ENCODE data around the gene ANKFN1. TPM values are rescaled to one million over a fixed set of nuclear protein-coding genes. Genes with fewer than 3 reads are reported as not detected.

ANKFN1 gene
- total and polyA plus RNA-seq, 10 of the 15 experiments (the other 5 are each of a cell fraction or from before 2014, with no cell fraction given): 0.19 TPM; not detected in 9

GRCh38 chr17:56310782-56311181 lies 157.5 kb downstream of the ANKFN1 start:
- RAD21 ChIA-PET (ENCODE audit: unreplicated experiment): no interaction called here
- WGBS (ENCODE audit: insufficient coverage, insufficient replicate concordance, low lambda C conversion rate, missing lambda C conversion rate): 7% methylated on average over 5 of the region's 5 CpGs
- CTCF ChIA-PET: no interaction called here
- no peak for TF ChIP-seq DPF2 (IDR thresholded peaks at IDR 0.05)
- TF ChIP-seq USF1 (IDR thresholded peaks at IDR 0.05; ENCODE audit: borderline replicate concordance, extremely low read length, insufficient read depth, low read depth, low read length): no peak
- TF ChIP-seq STAT3 (IDR thresholded peaks at IDR 0.05; ENCODE audit: low read depth, low read length): no peak
- TF ChIP-seq SMARCA5 (IDR thresholded peaks at IDR 0.05): no peak
- no peak for TF ChIP-seq NR2C1 (IDR thresholded peaks at IDR 0.05)
- TF ChIP-seq TARDBP (IDR thresholded peaks at IDR 0.05; ENCODE audit: borderline replicate concordance): no peak
- no peak for TF ChIP-seq KDM1A (IDR thresholded peaks at IDR 0.05; ENCODE audit: borderline replicate concordance)
- no peak for TF ChIP-seq E2F8 (IDR thresholded peaks at IDR 0.05; ENCODE audit: low read depth, partially characterized antibody)
- TF ChIP-seq CUX1 (IDR thresholded peaks at IDR 0.05; ENCODE audit: insufficient replicate concordance, low read depth, low read length): no peak
- no peak for TF ChIP-seq ASH2L (IDR thresholded peaks at IDR 0.05; ENCODE audit: borderline replicate concordance, low read depth)
- no peak for TF ChIP-seq BCL3 (IDR thresholded peaks at IDR 0.05; ENCODE audit: borderline replicate concordance, insufficient read depth, low read depth, low read length, poor library complexity, severe bottlenecking)
- H3K4me3 ChIP-seq: no peak overlapping the region
- no peak for ATAC-seq
- no peak for DNase-seq (ENCODE audit: low read depth, low spot score)
- POLR2A ChIA-PET: no interaction called here
- intact Hi-C loops (cut with micrococcal nuclease; ENCODE audit: unreplicated experiment) (loop anchor here (10.0 kb wide), 1 partner anchor 186 kb away; no protein-coding TSS in a partner anchor), in situ Hi-C loops (cut with MboI) (no loop called here)
- no peaks in the 10 kb centered on the region for H3K9me3 ChIP-seq (replicated peaks; ENCODE audit: control insufficient read depth, insufficient read depth, low read length)
- 0 out of 4 replicates have a peak, but pooled peaks cover 0 to 2% of the 10 kb centered on the region in 2 experiments for H3K27me3 ChIP-seq (replicated peaks in 1 of 2; ENCODE audit: control insufficient read depth in 2 of 2, insufficient read depth in 2 of 2, low read length in 1 of 2)
- H3K27ac ChIP-seq (ENCODE audit: control insufficient read depth, insufficient read depth): no peak overlapping the region
- no peak overlapping the region for H3K4me2 ChIP-seq (ENCODE audit: control insufficient read depth, insufficient read depth)
- H4K20me1 ChIP-seq (ENCODE audit: control insufficient read depth, insufficient read depth): no peaks in the 10 kb centered on the region
- H3K79me2 ChIP-seq (ENCODE audit: control insufficient read depth, insufficient read depth, low read length): no peaks in the 10 kb centered on the region
- no peak for FAIRE-seq
- no peaks in the 10 kb centered on the region for H3K36me3 ChIP-seq (ENCODE audit: control insufficient read depth in 2 of 2, insufficient read depth in 2 of 2, low read length in 1 of 2)
- SMC1A ChIA-PET (ENCODE audit: uncharacterized antibody, unreplicated experiment): interaction anchor here (0.6 kb wide), 1 partner anchor 23 kb away, joined by 3 read pairs; no protein-coding TSS in a partner anchor
- no peak overlapping the region for H3K9ac ChIP-seq (ENCODE audit: control insufficient read depth, insufficient read depth, low read length)
- no peak overlapping the region for H2AFZ ChIP-seq (ENCODE audit: control insufficient read depth, low read depth, low read length)
- no TSS peak for BruUV-seq (replicated peaks)
- no peaks in the 10 kb centered on the region for H3K4me1 ChIP-seq (ENCODE audit: control insufficient read depth, insufficient read depth, low read length)
